Measurements from ENCODE around the gene IFNL1. TPM values are rescaled to one million over a fixed set of nuclear protein-coding genes. Genes with fewer than 3 reads are reported as not detected.

Gene IFNL1
- total and polyA plus RNA-seq, 9 of the 15 experiments (the other 6 are each of a cell fraction or from before 2014, with no cell fraction given) = not detected

GRCh38 chr19:39310558-39311311, 14.5 kb downstream of the IFNL1 start (continued):
- TF ChIP-seq HDAC2 (IDR thresholded peaks at IDR 0.05) (peak; percentile 52; the same call in 1 of the 2 replicates), ZNF778 (CRISPR knock-in tag; IDR thresholded peaks at IDR 0.05) (no peak), HDGF (IDR thresholded peaks at IDR 0.05) (peak; percentile 83), SRSF7 (optimal IDR thresholded peaks at IDR 0.05; ENCODE audit: low read depth, low read length) (no peak), HNRNPUL1 (IDR thresholded peaks at IDR 0.05; ENCODE audit: low read length) (no peak), GATA2 (CRISPR knock-in tag; IDR thresholded peaks at IDR 0.05) (peak; percentile 33; the same call in 1 of the 2 replicates), SAFB2 (IDR thresholded peaks at IDR 0.05; ENCODE audit: borderline replicate concordance, low read depth, low read length, severe bottlenecking) (no peak), ATF1 (CRISPR knock-in tag; IDR thresholded peaks at IDR 0.05) (no peak), ATF1 (tag; IDR thresholded peaks at IDR 0.05) (peak; percentile 48; the same call in 1 of the 2 replicates), ZFX (CRISPR knock-in tag; IDR thresholded peaks at IDR 0.05) (peak; percentile 60), TOE1 (IDR thresholded peaks at IDR 0.05; ENCODE audit: borderline replicate concordance) (peak; percentile 88), TOE1 (CRISPR knock-in tag; IDR thresholded peaks at IDR 0.05; ENCODE audit: borderline replicate concordance, low read depth) (no peak), FOXM1 (IDR thresholded peaks at IDR 0.05; ENCODE audit: low read depth) (peak; percentile 87), FOXM1 (CRISPR knock-in tag; IDR thresholded peaks at IDR 0.05; ENCODE audit: low read depth) (0 out of 2 replicates have a peak, but pooled peaks have one; percentile 54), LARP7 (IDR thresholded peaks at IDR 0.05) (0 out of 2 replicates have a peak, but pooled peaks have one; percentile 50), VEZF1 (CRISPR knock-in tag; IDR thresholded peaks at IDR 0.05) (peak; percentile 56)
- TF ChIP-seq, protein P1, sequence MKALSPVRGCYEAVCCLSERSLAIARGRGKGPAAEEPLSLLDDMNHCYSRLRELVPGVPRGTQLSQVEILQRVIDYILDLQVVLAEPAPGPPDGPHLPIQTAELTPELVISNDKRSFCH (CRISPR knock-in tag; IDR thresholded peaks at IDR 0.05) = no peak
- TF ChIP-seq, protein P1 (tag; IDR thresholded peaks at IDR 0.05) = 0 out of 2 replicates have a peak, but pooled peaks have one; percentile 9
- TF ChIP-seq, protein P2, sequence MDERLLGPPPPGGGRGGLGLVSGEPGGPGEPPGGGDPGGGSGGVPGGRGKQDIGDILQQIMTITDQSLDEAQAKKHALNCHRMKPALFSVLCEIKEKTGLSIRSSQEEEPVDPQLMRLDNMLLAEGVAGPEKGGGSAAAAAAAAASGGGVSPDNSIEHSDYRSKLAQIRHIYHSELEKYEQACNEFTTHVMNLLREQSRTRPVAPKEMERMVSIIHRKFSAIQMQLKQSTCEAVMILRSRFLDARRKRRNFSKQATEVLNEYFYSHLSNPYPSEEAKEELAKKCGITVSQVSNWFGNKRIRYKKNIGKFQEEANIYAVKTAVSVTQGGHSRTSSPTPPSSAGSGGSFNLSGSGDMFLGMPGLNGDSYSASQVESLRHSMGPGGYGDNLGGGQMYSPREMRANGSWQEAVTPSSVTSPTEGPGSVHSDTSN (CRISPR knock-in tag; IDR thresholded peaks at IDR 0.05; ENCODE audit: low read depth) = no peak
- TF ChIP-seq, protein P2 (tag; conservative IDR thresholded peaks at IDR 0.05; ENCODE audit: low read depth) = peak; percentile 77
- TF ChIP-seq, protein P3, sequence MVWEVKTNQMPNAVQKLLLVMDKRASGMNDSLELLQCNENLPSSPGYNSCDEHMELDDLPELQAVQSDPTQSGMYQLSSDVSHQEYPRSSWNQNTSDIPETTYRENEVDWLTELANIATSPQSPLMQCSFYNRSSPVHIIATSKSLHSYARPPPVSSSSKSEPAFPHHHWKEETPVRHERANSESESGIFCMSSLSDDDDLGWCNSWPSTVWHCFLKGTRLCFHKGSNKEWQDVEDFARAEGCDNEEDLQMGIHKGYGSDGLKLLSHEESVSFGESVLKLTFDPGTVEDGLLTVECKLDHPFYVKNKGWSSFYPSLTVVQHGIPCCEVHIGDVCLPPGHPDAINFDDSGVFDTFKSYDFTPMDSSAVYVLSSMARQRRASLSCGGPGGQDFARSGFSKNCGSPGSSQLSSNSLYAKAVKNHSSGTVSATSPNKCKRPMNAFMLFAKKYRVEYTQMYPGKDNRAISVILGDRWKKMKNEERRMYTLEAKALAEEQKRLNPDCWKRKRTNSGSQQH (CRISPR knock-in tag; IDR thresholded peaks at IDR 0.05) = peak; percentile 68; the same call in 1 of the 2 replicates
- TF ChIP-seq, protein P4, sequence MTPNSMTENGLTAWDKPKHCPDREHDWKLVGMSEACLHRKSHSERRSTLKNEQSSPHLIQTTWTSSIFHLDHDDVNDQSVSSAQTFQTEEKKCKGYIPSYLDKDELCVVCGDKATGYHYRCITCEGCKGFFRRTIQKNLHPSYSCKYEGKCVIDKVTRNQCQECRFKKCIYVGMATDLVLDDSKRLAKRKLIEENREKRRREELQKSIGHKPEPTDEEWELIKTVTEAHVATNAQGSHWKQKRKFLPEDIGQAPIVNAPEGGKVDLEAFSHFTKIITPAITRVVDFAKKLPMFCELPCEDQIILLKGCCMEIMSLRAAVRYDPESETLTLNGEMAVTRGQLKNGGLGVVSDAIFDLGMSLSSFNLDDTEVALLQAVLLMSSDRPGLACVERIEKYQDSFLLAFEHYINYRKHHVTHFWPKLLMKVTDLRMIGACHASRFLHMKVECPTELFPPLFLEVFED (CRISPR knock-in tag; conservative IDR thresholded peaks at IDR 0.05) = 0 out of 2 replicates have a peak, but pooled peaks have one; percentile 55
